Left kidney (tissue), 2 donors: Measurements from ENCODE around the gene MT1A. TPM values are rescaled to one million over a fixed set of nuclear protein-coding genes. Genes with fewer than 3 reads are reported as not detected.

Experiments used
- DNase-seq: peaks from one replicate; pipeline ENCODE4 v3.0.0-alpha.2; 2013
- polyA plus RNA-seq: library from polyadenylated mRNA; unstranded; fragments of 120-200 nt; gene quantifications from one replicate; pipeline ENCODE4 v1.2.1, GENCODE V29; 2013; ENCODE audit not compliant: insufficient read length

Gene MT1A
- polyA plus RNA-seq, 1 donor: not detected

DNA sequence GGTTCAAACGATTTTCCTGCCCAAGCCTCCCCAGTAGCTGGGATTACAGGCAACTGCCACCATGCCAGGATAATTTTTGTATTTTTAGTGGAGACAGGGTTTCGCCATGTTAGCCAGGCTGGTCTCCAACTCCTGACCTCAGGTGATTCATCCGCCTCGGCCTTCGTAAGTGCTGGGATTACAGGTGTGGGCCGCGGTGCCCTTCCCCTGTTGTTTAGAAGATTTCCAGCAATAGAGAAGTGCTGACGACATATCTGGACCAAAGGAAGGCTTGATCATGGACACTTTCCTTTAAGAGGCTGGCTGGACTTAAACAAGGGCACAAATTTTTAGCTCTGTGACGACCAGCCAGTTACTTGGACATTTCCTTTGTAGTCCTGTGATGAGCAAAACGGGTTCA, 7.3 kb upstream of the MT1A start:
- no peak for DNase-seq

DNA sequence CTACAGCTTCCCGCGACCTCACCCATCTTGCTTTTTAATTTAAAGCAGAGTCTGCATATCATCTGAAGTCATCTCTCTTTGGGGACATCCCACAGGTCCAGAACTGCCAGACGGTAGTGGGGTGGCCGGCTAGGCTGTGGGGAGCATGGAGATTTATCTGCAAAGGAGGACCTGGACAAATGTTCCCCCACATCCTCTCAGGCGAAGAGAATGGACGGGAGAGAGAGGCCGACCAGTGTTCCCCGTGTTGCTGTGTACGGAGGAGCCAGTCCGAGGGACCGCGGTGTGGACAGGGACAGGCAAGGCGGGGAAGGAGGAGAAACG, 6.7 kb upstream of the MT1A start:
- no peak for DNase-seq

DNA sequence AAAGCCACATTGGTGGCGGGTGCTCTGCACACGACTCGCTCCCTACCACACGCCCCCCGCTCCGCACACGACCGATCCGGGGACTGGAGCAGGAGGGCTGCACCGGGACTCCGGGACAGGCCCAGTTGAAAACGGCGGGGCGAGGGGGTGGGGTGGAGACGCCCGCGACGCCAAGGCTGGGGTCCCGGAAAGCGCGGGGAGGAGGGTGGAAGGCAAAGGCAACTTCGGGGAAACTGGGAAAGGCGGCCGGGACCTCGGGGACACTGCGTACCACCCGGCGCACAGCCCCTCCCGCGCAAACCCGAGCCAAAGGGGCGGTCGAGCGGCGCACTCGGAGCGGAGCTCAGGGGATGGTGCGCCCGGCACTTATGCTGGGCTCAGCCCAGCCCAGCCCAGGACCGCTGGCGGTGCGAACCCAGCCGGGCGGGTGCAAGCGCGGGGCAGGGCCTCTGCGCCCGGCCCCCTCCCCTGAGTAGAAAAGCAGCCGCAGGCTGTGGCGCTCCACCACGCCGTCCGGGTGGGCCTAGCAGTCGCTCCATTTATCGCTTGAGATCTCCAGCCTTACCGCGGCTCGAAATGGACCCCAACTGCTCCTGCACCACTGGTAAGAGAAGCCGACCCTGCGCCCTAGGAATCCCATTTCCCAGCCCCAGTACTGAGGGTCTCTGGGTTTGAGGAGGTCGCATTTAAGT, 6.2 kb upstream of the MT1A start, which contains the start of gene MT1M:
Gene MT1M, plus strand, starts transcription at position 504 of the 692 bp plus-strand sequence. Its CDS starts 73 bp downstream, at position 577.
- DNase-seq: no peak

DNA sequence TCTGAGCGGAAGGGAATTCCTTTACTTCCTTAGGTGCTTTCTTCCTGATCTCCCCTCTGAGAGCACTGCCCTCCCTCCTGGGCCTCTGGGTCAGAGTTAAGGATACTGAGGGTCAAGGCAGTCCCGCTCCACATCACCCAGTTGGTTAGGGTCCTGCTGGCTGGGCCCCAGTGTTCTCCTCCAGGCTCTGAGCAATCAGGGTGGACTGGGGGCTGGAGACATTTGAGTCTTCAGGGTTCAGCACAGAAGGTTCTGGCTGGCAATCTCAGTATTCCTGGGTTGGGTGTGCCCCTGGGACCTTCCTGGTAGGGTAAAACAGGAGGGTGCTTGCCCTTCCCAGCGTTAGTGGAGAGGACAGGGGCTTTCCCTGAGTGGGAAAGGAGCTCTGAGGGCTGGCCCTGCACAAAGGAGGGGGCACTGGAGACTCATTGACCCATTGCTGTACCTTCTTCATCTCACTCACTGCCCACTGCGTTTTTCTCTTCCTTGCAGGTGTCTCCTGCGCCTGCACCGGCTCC, 5.6 kb upstream of the MT1A start:
- no peak for DNase-seq

DNA sequence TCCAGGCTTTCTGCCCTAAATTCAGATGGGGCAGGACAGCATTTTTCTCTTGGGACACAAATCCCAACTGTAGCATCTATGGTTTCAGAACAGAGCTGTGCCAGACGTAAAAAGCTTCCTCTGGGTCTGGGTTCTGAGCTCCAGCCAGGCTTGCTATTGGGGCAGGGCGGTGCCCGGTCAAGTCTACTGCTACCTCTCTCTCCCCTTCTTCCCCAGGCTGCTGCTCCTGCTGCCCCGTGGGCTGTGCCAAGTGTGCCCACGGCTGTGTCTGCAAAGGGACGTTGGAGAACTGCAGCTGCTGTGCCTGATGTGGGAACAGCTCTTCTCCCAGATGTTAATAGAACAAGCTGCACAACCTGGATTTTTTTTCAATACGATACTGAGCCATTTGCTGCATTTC, 4.9 kb upstream of the MT1A start:
- no peak for DNase-seq

DNA sequence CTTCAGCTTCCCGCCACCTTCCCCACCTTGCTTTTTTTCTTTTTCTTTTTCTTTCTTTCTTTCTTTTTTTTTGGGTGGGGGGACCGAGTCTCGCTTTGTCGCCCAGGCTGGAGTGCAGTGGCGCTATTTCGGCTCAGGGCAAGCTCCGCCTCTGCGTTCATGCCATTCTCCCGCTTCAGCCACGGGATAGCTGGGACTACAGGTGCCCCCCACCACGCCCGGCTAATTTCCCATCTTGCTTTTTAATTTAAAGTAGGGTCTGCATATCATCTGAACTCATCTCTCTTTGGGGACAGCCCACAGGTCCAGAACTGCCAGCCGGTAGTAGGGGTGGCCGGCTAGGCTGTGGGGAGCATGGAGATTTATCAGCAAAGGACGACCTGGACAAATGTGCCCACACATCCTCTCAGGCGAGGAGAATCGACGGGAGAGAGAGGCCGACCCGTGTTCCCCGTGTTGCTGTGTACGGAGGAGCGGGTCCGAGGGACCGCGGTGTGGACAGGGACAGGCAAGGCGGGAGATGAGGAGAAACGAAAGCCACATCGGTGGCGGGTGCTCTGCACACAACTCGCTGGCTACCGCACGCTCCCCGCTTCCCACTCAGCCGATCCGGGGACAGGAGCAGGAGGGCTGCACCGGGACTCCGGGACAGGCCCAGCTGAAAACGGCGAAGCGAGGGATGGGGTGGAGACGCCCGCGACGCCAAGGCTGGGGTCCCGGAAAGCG, 3.6 kb upstream of the MT1A start:
- no peak for DNase-seq

DNA sequence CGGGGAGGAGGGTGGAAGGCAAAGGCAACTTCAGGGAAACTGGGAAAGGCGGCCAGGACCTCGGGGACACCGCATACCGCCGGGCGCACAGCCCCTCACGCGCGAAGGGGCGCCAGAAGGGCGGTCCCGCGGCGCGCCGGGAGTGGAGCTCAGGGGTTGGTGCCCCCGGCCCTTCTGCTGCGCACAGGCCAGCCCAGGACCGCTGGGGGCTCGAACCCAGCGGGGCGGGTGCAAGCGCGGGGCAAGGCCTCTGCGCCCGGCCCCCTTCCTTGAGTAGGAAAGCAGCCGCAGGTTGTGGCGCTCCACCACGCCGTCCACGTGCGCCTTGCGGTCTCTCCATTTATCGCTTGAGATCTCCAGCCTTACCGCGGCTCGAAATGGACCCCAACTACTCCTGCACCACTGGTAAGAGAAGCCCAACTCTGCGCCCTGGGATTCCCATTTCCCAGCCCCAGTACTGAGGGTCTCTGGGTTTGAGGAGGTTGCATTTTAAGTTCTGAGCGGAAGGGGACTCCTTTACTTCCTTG, 3.0 kb upstream of the MT1A start:
- DNase-seq: no peak

DNA sequence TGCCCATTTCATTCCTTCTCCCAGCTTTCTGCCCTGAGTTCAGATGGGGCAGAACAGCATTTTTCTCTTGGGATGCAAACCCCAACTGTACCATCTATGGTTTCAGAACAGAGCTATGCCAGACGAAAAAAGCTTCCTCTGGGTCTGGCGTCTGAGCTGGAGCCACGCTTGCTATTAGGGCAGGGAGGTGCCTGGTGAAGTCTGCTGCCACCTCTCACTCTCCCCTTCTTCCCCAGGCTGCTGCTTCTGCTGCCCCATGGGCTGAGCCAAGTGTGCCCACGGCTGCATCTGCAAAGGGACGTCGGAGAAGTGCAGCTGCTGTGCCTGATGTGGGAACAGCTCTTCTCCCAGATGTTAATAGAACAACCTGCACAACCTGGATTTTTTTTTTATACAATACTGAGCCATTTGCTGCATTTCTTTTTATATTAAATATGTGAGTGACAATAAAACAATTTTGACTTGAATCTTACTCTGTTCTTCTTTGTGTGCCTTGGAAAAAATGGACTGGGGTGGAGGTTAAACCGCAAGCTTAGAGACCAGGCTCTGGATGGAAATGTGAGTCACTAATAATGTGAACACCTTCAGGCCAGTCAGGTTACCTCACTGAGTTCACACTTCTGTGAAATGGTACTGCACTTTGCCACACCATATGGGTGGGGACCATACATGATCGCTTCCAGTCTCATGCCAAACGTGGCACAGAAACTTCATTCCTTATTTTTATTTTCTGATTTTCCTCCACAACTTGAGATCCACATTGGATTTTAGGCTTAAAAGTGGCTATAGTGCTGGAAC, 1.7 kb upstream of the MT1A start:
- DNase-seq: no peak

DNA sequence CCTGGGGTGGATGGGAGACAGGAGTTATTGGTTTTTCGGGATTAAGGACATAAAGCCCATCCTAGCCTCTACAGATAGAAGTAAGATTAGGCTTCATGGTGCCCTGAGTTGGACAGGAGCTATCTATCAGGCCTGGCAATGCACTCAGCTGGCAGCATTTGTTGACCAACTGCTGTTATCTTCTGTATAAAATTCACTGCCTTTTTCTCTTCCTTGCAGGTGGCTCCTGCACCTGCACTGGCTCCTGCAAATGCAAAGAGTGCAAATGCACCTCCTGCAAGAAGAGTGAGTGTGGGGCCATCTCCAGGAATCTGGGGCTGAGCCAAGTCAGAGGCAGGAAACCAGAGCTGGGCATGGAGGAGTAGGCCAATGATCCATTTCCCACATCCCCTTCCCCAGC, 579 bp downstream of the MT1A start:
- DNase-seq: no peak

DNA sequence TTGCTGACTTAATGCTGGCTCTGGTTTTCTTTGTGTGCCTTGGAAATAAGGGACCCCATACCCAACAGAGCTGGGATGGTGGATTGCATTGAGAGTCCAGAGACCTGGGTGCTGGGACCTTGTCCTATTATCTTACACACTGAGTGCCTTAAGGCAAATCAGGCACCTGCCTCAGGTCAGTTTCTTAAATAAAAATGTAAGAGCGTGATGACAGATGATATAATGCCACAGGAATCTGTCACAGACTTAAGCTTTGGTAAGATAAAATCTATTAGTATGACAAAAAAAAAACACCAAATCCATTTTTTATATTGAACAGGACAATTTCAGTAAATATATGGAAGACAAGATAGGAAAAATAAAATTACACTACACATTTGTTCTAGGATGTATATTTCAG, 1.6 kb downstream of the MT1A start:
- no peak for DNase-seq

DNA sequence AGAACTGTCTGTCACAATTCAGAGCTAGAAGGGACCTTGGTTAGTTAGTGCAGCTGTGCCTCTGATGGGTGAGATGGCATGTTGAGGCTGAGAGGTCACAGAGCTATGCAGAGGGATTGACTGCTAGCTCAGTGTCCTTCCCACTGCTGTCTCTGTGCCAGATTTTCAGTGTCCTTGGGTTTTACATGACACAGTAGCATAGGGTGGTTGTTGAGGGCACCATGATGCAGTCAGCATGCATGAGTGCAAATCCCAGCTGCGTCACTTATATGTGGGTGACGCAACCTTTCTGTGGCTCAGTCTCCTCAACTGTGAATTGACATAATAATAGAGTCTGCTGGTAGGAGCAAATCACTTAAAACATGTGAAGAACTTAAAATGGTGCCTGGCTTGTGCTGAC, 2.7 kb downstream of the MT1A start:
- no peak for DNase-seq

DNA sequence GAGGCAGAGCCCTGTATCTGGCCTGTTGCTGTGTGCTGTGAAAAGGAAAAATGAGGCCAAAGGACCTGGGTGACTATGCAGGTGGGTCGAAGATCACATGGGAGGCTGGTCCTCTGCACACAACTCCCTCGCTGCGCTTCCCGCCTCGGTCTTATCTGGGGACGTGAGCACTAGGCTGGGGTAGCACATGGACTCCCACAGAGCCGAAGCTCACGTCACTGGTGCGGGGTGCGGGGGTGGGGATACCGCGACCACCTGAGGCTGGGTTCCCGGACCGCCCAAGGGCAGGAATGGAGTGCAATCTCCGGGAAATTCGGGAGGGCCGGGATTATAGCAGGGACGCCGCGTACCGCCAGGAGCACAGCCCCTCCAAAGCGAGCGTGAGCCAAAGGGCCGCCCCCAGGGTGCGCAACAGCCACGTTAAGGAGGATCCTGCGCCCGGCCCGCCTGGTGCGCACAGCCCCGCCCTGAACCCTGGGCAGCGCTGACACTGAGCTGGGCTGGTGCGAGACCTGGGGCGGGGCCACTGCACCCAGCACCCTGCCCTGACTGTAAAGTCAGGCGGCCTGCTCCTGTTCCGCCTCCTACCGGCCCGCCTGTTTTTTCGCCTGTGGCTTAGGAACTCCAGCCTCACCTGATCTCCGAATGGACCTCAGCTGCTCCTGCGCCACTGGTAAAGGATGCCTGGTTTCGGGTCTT, 4.8 kb downstream of the MT1A start:
- no peak for DNase-seq

DNA sequence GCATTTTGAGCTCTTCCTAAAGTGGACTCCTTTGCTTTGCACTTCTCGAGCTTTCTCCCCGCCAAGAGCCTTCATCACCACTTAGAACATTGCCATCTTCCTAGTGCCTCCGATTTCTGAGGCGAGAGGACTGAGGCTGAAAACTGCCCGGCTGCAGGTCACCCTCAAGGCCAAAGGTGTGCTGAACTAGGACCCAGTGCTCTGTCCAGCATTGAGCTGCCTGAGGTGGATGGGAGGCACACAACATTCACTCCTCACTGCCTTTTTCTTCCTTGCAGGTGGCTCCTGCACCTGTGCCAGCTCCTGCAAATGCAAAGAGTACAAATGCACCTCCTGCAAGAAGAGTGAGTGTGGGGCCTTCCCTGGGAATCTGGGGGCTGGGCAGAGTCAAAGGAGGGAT, 5.4 kb downstream of the MT1A start:
- no peak for DNase-seq

DNA sequence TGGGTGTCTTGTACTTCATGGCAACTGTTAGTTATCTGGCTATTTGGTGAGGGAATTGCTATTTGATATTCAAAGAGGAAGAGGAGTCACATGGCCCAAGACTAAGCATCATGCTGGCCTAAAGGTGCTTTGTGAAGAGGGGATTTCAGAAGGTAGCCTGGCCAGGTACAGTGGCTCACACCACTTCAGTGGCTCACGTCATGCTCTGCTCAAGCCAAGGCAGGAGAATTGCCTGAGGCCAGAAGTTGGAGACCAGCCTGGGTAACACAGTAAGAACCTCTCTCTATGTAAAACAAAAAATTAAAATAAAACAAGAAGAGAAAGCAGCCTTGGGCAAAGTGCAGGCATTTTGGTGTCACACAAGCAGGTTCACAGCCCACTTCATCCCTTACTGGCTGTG, 6.8 kb downstream of the MT1A start:
- no peak for DNase-seq

DNA sequence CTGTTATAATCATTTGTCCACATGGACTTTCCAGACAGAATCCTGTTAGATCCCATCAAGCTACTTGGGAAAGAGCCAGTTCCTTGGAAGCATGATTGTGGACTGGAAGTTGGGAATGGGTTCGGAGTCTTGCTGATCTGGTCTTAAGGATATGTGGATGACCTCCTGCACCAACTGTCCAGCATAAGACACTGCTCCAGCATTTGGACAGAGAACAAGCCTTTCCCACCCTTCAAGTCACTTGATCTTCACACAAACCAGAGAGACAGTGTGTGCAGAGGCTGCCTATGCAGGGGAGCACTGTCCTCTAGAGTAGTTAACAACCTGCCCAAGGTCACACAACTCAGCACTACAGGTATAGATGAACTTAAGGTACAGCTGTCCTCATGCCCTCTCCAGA, 7.4 kb downstream of the MT1A start:
- no peak for DNase-seq

DNA sequence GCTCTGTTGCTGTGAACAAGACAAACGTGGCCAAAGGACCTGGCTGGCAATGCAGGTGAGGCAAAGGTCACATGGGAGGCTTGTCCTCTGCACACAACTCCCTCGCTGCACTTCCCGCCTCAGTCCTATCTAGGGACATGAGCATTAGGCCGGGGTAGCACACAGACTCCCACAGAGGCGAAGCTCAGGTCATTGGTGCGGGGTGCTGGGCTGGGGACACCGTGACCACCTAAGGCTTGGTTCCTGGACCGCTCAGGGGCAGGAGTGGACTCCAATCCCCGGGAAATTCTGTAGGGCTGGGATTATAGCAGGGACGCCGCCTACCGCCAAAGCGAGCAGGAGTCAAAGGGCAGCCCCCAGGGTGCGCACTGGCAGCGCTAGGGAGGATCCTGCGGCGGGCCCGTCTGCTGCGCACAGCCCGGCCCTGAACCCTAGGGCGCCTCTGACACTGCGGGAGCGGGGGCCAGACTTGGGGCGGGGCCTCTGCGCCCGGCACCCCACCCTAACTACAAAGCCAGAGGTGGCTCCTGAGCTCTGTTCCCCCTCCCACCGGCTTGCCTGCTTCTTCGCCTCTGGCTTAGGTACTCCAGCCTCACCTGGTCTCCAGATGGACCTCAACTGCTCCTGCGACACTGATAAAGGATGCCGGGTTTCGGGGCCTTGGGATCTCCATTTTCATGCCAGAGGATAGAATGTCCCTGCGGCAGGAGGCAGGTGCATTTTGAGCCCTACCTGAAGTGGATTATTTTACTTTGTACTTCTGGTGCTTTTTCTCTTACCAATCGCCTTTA, 9.4 kb downstream of the MT1A start:
- no peak for DNase-seq

DNA sequence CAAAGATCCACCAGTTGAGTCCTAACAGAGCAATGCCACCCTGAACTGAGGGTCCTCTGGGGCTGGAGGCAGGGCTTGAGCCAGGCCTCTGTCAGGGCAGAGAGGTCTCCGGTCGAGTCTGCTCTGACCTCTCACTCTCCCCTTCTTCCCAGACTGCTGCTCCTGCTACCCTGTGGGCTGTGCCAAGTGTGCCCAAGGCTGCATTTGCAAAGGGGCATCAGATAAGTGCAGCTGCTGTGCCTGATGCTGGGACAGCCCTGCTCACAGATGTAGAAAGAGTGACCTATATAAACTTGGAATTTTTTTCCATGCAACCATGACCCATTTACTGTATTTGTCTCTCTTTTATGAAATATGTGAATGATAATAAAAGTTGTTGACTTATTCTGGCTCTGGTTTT, 10.8 kb downstream of the MT1A start:
- no peak for DNase-seq

DNA sequence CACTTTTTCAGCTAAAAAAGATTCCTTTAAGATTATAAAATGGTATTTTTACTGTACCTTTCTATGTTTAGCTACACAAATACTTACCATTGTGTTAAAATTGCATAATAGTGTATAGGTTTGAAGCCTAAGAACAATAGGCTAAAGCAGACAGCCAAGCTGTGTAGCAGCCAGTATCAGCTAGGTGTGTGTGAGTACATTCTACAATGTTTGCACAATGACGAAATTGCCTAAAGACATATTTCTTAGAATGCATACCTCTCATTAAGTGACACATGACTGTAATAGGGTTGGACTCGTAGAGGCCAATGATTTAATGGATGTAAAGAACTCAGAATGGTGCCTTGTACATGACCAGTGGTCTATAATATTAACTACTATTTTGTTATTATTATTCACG, 11.4 kb downstream of the MT1A start:
- no peak for DNase-seq

DNA sequence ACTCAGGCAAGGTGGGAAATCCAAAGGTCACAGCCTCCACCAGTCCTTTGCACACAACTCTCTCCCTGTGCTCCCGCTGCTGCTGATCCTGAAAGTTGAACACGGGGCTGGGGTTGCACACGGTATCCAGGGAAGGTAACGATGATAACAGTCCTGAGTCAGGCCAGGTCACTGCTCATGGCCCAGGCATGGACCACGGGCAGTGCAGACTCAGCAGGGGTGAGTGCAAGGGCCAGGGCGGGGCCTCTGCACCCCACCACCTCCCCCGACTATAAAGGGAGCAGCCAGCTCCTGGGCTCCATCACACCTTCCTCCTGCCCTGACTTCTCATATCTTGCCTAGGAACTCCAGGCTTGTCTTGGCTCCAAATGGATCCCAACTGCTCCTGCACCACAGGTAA, 13.1 kb downstream of the MT1A start, which contains the start of gene MT1B:
Gene MT1B, plus strand, starts transcription at position 301 of the 400 bp plus-strand sequence. Its CDS starts 68 bp downstream, at position 369.
- no peak for DNase-seq

DNA sequence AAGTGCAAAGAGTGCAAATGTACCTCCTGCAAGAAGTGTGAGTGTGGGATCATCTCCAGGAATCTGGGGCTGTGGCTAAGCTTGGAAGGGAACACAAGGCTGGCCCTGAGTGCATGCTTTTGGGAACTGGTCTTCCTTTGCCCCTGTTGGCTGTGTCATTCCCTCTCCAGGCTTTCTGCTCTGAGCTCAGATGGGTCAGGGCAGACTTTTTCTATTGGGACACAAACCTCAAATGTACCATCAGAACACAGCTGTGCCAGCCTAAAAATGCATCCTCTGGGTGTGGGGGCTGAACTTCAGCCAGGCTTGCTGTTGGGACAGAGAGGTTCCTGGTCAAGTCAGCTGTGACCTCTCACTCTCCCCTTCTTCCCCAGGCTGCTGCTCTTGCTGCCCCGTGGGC, 14.1 kb downstream of the MT1A start:
- no peak for DNase-seq

DNA sequence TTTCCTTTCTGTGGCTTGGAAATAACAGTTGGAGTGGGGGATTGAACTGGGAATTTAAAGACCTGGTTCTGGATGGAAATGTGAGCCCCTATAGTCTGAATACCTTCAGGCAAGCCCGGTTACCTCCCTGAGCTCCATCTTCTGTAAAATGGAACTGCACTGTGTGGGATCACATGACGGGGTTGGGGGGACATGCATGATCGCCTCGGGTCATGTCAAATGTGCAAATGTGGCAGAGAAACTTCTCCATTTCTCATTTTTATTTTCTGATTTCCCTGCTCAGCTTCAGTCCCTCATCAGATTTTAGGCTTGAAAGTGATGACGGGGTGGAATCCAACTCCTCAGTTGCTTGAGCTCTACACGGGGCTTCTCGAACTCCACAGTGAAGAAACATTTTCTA, 14.8 kb downstream of the MT1A start:
- no peak for DNase-seq
